HG02840 (cell line): ENCODE results near the gene CMSS1.

Experiments used
- ATAC-seq: cut with Tn5 transposase; IDR thresholded peaks from one replicate; pipeline ENCODE4 v1.9.1; 2021; ENCODE audit warnings: mild to moderate bottlenecking, moderate library complexity, moderate number of reproducible peaks; ENCODE audit not compliant: unreplicated experiment, low FRiP score

CMSS1 gene

DNA sequence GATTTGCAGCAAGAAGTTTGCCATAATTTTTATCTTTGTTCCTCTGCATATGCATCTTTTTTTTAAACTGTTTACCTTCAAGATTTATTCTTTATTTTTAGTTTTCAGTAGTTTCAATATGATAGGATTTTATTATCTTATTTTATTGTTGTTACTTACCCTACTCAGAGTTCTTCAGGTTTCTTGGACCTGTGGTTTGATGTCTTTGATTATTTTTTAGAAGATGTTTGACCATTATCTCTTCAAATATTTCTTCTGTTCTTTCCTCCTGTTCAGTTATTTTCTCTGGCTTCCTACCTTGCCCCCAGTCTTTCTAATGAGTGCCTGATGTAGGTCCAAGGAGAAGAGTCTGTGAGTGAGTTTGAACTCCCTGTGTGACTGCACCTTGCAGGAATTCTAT lies 158.9 kb downstream of the CMSS1 start:
- ATAC-seq = no peak

DNA sequence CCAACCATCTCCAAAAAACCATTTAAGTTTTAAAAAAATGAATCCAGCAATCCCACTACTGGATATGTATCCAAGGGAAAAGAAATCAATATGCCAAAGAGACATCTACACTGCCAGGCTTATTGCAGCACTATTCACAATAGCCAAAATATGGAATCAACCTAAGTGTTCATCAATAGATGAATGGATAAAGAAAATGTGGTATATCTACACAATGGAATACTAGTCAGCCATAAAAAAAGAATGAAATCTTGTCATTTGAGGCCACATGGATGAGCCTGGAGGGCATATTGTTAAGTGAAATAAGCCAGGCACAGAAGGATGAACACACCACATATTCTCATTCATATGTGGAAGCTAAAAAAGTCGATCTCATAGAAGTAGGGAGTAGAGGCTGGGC lies 160.6 kb downstream of the CMSS1 start:
- no peak for ATAC-seq

DNA sequence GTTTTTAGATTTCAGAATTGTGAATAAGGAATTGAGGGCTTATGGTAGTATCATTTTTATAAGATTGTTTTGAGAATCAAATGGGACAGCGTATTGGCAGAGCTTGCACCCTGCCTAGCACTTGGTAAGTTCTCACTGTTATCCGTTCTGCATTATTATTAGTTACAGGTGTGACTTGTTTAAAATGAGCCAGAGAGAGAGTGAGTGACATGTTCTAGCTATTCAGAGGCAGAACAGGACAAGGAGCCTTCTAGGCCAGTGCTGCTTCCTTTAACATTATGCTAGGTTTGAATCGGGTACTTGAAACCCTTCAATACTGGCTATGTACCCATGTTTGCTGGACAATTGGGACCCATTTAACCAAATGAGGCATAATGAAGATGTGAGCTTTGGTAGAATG lies 162.9 kb downstream of the CMSS1 start:
- no peak for ATAC-seq

DNA sequence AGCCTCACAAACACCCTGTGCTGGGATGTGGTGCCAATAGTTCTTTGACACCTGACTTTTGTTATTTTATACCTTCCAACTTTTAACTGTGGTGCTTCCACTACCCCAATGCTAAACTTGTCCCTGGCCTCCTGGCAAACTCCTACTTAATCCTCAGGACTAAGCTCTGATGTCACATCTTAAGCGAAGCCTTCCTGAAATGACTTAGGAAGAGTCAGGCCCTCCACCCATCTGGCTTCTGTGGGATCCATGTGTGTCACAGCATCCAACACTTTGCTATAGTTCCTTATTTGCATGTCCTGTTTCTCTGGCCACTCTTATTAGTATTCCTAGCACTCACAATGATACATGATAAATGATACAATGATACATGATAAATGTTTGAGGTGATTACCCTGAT lies 163.5 kb downstream of the CMSS1 start:
- ATAC-seq = no peak

DNA sequence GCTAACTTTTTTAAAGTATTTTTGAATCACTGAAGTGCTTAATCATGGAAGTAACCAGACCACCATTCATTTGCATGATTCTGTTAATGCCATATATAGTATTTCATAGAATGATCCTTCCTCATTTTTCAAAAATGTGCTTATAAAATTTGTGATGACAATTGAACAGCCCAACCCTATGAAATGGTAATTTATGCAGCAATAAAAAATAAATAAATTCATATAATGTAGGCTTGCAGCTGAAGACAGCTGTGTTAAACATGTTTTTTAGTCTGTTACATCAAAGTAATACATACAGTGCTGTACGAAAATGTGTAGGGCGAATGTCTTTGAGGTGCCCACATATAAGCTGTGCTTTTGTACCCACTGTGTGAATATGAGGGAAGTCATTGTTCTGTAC lies 165.0 kb downstream of the CMSS1 start:
- ATAC-seq = no peak

DNA sequence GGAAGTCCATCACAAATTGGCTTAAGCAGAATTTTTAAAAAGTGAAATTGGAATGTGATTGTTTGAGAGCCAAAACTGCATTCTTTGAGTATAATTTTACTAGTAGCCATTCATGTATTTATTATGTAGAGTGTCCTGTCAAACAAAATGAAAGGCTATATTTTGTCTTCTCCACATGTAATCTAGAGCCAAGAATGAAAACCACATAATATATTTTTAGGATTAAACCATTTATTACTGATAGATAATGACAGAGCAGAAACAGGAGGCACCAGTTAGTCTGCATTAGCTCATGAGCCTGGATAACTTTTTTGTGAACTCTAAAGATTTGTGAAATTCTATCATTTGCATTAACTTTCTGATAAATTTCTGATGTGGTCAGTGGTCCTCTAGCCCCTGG lies 166.5 kb downstream of the CMSS1 start:
- ATAC-seq = no peak

DNA sequence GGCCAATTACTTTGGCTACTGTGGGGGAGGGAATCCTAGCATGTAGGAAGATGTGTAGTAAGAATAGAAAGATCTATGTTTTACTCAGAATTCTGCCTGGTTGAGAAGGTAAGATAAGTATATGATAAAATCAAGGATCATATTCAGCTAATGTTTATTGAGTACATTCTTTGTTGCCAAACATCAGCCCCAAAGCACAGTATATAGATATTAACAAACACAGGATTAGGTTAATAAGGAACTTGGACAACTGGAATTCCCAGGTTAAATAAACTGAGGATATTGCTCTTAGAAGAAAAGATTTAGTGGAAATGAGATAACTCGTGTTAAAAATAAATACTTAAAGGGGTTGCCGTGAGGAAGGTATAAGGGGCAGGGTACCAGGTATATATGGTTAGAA lies 167.0 kb downstream of the CMSS1 start:
- no peak for ATAC-seq

DNA sequence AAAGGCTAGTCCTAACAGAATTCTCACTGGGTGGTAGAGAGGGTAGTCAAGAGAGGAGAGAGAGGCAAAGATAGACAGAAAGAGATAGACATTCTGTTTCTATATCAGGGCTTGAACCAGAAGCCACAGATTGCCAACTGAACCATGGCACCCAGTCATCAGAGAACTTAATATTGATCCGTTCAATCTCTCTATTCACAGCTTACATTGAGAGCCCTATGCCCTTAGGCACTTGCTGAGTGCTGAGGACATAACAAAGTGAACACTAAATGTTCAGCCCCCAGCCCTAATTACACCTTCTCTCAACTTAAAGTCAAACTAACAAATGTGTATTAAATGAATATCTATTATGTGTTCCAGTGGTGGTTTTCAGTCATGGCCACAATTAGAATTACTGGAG lies 172.5 kb downstream of the CMSS1 start:
- ATAC-seq = no peak

DNA sequence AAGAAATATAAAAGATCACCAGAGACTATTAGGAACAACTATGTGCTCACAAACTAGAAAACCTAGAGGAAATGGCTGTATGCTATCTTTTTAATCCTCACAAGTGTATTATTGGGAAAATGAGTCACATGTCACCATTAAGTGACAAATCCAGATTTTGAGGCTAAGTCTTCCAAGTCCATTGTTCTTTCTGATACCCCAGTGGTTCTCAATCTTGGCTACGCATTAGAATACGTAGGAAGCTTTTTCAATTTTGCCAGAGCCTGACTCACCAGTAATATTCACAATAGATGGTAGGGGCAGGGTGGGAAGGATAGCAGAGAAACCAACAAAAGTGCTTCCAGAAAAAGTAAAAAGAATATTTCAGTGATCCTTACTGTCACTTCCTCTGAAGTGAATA lies 179.6 kb downstream of the CMSS1 start:
- no peak for ATAC-seq

DNA sequence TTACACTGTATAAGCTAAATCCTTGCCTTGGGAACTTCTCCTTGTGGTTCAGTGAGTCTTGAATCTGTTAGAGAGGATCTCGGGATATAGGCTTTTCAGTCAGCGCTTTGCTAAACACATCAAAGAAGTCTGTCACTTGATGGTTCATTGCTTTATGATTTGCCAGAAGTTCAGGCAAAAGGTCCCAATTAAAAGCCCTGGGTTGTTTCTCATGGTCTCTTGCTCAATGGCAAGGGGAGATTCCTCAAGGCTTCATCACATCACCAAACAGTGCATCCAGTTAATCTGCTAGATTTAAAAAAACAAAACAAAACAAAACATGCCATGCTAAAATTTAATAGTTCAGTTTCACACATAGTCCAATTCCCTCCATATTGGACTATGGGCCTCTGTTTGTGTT lies 181.9 kb downstream of the CMSS1 start:
- ATAC-seq = no peak

DNA sequence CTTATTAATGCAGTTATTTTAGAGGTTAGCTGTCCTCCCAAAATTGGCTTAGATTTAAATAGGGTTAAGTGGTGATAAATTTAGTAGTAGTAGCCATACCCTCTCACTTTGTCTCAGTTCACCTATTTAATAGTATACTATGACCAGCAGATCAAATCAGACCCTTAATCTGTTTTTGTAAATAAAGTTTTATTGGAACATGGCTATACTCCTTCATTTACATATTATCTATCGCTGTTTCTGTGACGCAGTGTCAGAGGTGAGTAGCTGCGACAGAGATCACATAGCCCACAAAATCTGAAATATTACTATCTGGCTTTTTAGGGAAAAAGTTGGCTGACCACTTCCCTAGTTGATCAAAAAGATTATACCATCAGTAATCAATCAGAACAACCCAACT lies 183.4 kb downstream of the CMSS1 start:
- ATAC-seq = no peak

DNA sequence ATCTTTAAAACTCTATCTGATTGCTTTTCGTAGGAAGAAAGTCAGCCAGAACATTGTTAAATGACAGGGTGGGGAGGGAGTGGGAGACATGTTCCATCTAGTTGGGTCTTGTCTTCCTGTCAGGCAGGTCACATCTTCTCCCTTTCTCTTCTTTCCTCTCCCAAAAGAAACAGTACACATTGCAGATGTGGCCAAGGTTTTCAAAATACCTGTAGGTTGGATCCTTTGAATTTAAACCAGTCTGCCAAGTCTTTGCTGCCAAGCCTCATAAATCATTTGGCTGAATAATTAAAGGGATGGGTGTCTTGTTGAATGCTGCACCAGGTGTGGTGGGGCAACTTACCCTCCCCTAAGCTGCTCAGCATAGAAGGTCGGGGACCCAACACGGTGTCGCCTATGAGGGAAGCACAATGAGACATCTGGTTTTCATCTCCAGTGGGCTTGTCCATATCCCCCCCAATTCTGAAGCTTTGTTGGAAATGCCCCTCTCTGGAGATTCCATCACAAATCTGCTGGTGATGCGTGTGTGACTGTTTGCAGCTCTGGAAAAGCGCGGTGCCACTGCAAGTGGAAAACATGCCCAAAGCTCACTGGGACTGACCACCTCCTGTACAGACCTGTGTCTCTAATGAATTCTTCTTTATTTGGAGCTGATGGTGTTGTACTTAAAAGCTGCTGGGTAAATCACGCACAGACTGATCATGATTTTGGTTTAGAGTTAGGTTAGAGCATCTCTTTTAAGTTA lies 184.0 kb downstream of the CMSS1 start:
- no peak for ATAC-seq

DNA sequence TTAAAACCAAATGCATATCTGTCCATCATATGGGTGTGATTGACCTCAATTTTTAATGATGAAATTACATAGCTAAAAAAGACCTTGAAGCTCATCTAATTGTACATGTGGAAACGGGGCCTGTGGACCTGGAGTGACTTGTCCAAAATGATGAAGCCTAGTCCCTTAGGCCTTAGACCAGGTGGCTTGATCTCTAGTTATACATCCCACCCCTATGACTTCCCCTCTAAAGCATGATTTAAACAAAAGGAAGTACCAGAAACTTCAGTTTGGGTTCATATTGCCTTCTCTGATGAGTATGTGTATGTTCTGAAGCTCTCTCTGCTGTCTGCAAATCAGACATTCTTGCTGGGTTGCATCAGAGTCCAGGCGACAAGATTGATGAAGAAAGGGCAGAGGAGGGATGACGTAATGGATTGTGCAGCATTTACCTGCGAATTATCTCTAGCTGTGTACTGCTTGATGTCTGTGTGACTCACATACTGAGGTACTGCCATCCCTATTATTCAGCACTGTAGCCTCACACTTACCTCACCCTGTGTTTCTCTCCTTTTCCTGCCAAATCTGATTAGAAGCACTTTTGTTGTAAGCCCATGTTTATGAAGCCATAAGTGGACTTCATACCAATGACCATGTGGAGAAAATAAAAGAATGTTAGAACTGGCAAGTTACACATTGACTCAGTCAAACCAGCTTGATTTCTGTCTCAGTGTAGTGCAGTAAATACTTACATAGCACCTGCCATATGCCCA lies 185.1 kb downstream of the CMSS1 start:
- ATAC-seq = no peak

DNA sequence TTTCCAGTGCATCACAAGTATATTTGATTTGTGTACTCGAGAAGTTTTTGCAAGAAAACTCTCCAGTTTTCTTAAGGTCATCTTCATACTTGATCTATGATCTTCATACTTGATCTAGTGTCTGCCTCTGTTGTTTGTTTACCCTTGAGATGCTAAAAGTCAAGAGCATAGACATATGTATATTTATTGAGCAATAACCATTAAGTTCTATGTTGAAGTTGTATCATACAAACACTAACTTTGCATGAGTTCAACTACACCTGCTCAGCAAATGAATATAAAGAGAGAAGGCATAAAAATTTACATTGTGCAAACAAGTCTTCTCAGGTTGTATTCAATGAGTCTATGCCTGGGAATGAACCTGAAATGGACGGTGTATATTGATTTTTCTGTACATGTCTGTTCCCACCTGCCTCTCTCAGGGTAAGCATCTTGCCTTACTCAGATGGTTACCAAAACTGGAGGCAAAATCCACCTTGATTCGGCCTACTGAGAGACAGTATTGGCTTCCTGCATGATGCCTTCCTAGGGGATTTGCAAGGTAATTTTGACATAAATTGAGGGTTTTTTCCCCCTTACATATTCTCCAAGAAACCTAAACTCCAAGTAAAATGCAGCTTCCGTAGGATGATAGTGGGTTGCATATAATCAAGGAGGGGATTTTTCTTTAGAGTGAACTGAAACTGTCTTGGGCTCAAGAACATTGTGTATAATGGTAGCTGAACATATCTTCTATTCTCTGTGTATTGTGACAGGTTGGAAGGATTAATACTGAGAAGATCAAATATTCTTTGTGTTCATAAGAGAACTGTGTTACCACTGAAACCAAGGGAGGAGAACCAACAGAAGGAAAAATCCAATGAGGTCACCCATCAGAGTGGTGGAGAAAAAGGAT lies 186.2 kb downstream of the CMSS1 start:
- ATAC-seq = no peak

DNA sequence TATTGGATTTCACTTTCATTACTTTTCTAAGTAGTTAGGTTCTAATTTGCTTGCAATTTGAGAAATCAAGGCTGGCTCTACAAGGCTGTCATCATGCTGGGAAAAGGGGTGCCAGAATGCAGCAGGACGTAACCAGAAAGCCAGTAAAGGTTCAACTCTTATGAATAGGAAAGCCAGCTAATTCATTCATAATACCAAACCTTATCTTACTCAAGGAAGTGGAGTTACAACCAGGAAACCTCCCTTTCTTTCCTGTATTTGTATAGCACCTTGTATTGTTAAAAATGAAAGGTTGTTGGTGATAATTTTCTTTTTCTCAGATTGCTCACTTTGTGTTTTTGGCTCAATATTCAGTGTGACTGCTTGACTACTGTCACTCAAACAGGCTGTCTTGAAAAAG lies 187.3 kb downstream of the CMSS1 start:
- ATAC-seq = no peak

DNA sequence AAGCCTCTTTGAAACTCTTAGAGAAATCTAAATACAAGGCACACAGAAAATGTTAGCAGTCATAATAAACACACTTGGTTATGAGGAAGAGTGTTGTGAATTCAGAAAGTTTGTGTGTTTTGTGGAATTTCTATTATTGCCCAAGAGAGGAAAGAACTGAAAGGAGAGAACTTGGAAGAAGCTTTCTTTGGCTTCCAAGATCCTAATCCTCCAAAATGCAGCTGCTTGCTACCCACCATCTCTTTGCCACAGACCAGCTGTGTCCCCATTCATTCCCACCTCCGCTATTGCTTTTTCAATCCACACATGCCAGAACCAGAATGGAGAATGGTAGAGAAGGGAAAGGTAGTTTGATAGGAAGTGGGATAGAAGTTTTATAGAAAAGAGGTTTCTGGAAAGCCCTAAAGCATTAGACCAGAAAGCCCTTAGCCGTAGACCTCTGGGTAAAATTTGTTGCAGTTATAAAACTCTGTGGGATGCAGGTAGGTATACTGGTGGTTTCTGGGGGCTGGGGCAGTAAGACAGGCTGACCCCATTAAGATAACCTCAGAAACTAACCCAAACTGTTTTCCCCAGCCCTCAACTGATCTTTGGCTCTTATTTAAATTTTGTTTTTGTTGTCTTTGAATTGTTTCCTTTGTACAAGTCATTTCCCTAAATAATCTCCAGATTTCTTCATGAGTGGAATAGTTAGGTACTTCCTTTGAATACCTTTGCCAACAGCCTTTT lies 188.2 kb downstream of the CMSS1 start:
- ATAC-seq = no peak

DNA sequence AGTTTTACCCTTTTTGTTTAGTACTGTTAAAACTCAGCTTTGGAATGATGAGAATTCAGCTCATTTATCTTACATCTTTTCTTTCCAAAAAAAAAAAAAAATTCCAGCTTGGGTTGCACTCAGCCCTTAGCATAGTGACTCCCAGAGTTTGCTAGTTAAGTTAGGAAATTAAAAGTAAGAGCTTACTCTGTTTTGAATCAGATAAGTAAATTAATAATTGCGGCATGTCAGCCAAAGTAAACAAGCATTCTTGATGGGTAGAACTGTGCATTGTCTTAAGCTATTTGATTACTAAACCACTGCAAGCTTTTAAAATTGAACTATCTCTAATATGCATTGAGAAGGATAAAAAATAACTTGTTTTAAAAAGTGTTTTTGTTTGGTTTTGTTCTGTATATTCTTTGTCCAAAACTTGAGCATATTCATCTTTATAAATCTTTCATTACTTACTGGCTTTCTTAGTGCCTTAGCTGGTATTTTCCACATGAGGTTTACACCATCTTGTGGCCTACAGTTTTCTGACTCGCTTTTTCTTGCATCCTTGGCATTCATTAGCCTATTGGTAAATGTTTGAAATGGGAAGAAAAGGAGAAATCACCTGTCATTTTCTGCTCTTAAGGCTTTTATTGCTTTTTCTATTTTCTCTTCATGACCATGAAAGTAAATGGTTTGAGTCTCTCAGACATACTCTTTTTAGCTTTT lies 189.1 kb downstream of the CMSS1 start:
- ATAC-seq = no peak

DNA sequence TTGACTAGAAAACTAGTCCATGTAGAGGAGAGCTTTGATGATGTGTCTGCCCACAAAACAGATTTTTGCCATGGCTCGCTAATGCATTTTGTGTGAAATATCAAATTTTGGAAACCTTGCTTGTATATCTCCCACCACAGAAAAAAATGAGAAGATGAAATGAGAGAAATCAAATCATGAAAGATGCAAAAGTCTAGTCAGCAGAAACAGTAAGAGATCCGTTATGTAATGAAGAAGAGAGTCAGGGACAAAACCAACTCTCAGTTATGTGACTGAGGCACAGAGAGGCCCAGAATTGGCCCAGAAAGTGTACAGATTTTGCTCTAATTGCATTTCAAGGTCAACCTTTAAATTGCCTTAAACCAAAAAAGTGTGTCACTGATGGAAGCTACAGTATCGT lies 189.7 kb downstream of the CMSS1 start:
- no peak for ATAC-seq

DNA sequence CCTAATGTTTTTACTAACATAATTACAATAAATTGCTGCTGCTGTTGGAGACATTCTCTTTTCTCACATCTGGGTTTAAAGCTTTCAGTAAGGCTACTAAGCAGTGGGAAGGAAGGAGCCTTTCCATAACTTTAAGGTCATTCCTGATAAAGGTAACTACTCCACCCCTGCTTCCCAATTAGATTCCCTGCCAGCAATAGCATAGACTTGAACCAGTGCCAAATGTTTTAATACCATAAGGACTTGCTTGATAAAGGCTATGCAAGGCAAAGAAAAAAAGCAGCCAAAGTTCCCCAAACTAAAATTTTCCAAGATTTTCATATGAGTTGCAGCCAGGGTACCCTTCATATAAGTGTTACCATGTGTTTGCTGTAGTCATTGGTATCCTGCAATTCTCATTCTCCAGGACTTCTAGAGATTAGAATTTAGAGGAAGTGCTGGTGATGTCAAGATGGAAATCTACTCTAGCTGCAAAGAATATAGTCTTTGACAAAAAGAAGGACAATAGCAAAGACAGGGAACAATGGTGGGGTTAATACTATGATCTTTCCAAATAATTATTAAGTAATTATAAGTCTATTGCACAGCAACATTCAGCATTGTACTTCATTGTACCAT lies 190.5 kb downstream of the CMSS1 start:
- no peak for ATAC-seq
